Adipocyte (in vitro differentiated cells): ENCODE data around the gene ARMC10.
"Not testable (repeated sequence)": the region's sequence is repeated elsewhere in the genome, so short reads cannot be mapped to it uniquely, and the experiment has no call there.

Experiments
- DNase-seq: peaks from one replicate; pipeline ENCODE4 v3.0.0-alpha.2; 2015; ENCODE audit warnings: low read depth
- H3K27me3 ChIP-seq: replicated peaks from 2 replicates; pipeline ENCODE4 v1.7.0; 2013; ENCODE audit warnings: mild to moderate bottlenecking, low read length, moderate library complexity; ENCODE audit not compliant: control insufficient read depth, insufficient read depth
- H3K36me3 ChIP-seq: 2 replicates; pipeline ENCODE4 v1.7.0; 2013; ENCODE audit warnings: low read length, mild to moderate bottlenecking, moderate library complexity; ENCODE audit not compliant: control insufficient read depth, insufficient read depth, severe bottlenecking
- H3K4me1 ChIP-seq: 2 replicates; pipeline ENCODE4 v1.7.0; 2013; ENCODE audit warnings: mild to moderate bottlenecking, low read length, moderate library complexity; ENCODE audit not compliant: control insufficient read depth, insufficient read depth
- H3K4me3 ChIP-seq: 2 replicates; pipeline ENCODE4 v1.7.0; 2013; ENCODE audit warnings: mild to moderate bottlenecking, low read length, moderate library complexity
- H3K9ac ChIP-seq: 2 replicates; pipeline ENCODE4 v1.7.0; 2013; ENCODE audit warnings: mild to moderate bottlenecking, low read length, moderate library complexity
- H3K9me3 ChIP-seq: 2 replicates; pipeline ENCODE4 v1.7.0; 2013; ENCODE audit warnings: mild to moderate bottlenecking, low read length, moderate library complexity; ENCODE audit not compliant: control insufficient read depth

ARMC10 gene

DNA sequence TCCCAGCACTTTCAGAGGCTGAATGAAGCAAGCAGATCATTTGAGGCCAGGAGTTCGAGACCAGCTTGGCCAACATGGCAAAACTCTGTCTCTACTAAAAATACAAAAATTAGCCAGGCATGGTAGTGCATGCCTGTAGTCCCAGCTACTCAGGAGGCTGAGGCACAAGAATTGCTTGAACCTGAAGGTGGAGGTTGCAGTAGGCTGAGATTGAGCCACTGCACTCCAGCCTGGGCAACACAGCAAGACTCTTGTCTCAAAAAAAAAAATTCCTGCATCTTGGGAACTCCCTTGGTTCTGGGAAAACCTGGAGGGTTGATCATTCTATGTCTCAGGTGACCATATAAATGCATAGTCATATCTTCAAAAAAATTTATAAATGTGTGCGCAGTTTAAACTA lies 69.8 kb downstream of the ARMC10 start:
- H3K27me3 ChIP-seq, H3K4me3 ChIP-seq, H3K36me3 ChIP-seq, DNase-seq, H3K9ac ChIP-seq, H3K9me3 ChIP-seq: not testable (repeated sequence)
- peaks cover 20% of the 10 kb centered on the region for H3K4me1 ChIP-seq

DNA sequence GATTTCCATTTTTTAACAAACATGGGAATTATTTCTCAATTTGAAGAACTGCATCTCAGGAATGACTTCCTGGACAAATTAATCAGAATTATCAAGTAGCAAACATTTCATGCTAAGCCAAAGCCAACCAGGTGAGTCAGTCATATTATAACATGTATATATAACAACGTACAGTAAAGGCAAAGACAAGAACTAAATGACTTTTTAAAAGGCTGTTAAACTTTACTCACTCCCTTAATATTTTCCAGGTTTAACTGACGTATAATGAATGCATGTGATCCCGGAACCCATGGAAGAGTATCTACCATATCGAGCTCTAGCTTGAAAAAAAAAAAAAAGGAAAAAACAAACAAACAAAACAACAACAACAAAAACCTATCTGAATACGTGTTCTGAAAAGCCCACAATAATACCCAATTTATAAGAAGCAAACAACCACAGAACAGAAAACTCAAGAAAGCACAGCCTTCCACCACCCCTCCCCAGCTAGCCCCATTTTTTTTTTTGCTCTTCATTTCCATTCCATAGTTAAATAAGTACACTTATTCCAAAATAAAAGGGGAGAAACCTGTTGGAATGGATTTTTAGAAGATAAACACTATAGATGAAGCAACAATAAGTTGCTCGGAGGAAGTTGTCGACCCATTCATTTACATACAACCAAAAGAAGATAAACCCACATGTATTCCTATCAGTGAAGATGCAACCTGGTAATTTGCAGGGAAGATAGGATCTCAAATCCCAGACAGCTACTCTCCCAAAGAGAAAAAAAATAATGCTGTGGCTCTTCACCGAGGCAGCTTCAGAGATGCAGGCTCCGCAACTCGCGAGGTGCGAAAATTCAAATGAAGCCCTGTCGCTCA lies 73.4 kb downstream of the ARMC10 start:
- no peaks in the 10 kb centered on the region for H3K9me3 ChIP-seq
- peak overlapping the region; percentile 96 for H3K9ac ChIP-seq
- DNase-seq: peak; percentile 46
- peaks cover 24% of the 10 kb centered on the region for H3K4me1 ChIP-seq
- no peaks in the 10 kb centered on the region for H3K36me3 ChIP-seq
- peak overlapping the region; percentile 91 for H3K4me3 ChIP-seq
- H3K27me3 ChIP-seq: no peaks in the 10 kb centered on the region
